HG03558 (cell line): ENCODE results near the gene FXYD7.

Experiments
- ATAC-seq: cut with Tn5 transposase; IDR thresholded peaks from one replicate; pipeline ENCODE4 v1.9.1; 2021; ENCODE audit warnings: moderate number of reproducible peaks; ENCODE audit not compliant: unreplicated experiment; ENCODE audit errors: extremely low read depth

FXYD7 gene

DNA sequence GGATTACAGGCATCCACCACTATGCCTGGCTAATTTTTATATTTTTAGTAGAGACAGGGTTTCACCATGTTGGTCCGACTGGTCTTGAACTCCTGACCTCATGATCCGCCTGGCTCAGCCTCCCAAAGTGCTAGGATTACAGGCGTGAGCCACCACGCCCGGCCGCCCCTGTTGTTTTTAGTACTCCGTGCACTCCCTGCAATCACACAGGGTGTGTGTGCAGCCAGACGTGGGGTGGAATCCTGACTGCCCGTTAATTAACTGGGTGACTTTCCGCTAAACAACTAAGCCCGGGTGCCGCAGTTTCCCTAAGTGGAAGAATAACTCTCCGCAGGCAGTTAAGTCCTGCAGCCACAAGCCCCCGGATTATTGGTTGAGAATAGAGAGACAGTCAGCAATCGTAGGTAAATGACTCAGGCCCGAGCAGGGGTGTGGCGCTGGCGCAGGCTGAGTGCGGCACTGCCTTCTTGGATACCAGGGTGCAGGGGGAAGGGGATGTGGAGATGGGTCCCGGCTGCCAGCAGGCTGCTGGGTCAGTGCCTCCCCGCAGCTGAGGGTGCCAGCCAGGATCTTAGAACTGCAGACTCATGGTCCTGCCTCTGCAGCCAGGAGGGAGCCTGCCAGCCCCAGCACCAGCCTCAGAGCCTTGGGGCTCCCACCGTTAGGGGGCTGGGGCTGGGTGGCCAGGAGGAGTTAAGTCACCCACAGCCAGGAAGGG, 33.5 kb upstream of the FXYD7 start:
- ATAC-seq: no peak

DNA sequence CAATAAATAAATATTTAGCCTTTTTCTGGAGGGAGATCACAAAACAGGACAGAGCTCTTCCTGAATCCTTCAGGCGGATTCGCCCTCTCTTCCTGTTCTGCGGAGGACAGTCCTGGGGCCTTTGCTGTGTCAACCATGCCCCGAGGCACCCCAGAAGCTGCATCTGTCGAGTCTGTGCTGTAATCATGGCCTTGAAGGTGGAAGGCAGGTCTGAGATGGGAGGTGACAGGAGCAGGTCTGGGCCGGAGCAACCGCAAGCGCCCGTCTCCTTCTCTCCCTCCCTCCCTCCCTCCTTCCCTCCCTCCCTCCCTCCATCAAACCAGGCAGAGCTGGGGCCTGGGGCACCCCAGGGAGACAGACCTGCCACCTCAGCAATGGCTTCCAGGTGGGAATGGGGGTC, 32.1 kb upstream of the FXYD7 start:
- no peak for ATAC-seq

DNA sequence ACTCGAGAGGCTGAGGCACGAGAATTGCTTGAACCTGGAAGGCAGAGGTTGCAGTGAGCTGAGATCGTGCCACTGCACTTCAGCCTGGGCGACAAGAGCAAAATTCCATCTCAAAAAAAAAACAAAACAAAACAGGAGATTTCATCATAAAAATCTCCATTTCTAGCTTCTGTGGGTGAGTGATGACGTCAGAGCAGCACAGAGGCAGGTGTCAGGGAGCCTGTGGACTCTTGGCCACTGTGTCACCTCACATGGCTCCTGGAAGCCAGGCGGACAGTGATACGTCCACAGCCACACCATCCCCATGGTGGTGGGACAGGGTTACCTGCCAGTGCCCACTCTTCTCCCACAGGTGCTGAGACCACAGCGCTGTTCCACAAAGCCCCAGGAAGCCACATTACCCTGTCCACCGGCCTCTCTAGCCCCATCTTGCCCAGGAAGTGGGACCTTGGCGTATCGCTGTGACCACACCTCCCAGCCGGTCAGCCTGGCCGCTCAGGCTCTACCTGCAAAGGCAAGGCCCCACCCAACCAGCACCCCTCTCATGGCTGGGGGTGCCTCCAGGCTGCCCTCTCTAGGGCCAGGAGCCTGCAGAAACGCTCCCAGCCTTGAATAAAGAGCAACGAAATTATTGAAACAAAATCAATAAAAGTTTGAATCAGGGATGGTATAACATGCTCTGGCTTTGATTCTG, 29.9 kb upstream of the FXYD7 start:
- ATAC-seq: no peak

DNA sequence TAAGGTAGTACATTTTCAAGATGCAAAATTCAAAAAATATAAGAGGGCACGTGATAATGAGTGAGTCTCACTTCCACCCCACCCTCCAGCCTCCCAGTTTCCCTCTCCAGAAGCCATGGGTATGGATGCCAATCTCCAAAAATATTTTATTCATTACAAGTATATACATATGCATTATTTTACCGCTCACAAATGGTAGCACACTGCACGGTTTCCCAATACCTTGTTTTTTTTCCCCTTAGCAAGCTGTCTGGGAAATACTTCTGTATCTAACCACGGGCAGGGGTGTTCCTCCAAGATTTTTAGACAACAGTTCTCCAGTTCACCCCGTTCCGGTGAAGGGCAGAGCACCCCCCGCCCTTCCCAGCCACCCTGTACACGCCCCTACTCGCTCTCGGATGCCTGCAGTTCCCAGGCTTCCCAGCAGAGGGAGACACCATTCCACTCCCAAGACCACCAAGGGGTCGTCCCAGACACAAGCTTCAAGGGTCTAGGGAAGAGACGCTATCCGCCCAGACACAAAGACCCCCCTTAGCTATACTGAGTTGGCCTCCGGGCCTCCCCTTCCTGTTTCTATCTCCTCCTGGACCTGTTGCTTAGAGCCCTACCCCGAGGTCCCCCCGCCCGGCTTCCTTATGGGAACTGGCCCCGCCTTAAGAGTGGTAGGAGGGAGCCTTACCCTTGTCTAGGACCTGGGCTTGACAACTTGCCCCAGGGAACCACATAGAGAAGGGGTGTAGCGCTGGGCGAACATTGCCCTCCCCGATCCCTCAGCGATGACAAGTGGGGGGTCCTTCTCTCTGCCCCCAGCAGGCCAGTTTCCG, 28.5 kb upstream of the FXYD7 start:
- ATAC-seq: no peak

DNA sequence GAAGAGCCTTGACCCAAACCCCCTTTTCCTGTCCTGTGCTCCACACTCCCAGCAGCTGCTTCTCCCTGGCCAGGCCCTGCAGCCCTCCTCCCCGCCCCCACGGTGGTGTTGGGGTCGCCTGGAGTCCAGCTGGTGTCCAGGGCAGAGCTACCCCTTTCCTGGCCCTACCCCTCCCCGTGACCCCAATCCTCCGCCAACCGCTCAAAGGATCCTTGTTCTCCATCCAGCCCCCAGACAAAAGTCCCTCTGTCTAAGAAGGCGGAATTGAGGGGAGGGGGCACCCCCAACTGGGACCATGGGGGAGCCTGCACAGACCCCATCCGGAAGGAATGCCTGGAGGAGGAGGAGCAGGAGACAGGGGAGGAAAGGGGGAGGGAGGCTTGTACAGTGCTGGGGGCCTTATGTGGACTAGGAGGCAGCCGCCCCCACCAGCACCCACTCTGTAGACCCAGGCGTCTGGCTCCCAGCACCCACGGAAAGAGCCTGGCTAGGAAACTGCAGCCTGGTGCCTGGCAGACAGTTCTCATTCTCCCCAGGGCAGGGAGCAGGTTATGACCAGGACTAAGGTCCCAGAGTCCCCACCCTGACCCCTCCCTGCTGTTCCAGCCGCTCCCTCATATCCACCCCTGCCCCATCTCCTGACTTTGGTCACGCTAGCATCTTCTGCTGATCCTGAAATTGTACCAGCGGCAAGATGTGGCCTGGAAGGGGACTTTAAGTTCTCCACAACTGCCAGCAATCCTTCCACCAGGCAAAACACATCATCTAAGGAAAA, 27.7 kb upstream of the FXYD7 start, which contains the start of gene FXYD3:
Gene FXYD3 (plus strand): TSS at position 647 of the 775 bp plus-strand sequence. CDS start 3,554 bp downstream, outside the sequence.
- no peak for ATAC-seq

DNA sequence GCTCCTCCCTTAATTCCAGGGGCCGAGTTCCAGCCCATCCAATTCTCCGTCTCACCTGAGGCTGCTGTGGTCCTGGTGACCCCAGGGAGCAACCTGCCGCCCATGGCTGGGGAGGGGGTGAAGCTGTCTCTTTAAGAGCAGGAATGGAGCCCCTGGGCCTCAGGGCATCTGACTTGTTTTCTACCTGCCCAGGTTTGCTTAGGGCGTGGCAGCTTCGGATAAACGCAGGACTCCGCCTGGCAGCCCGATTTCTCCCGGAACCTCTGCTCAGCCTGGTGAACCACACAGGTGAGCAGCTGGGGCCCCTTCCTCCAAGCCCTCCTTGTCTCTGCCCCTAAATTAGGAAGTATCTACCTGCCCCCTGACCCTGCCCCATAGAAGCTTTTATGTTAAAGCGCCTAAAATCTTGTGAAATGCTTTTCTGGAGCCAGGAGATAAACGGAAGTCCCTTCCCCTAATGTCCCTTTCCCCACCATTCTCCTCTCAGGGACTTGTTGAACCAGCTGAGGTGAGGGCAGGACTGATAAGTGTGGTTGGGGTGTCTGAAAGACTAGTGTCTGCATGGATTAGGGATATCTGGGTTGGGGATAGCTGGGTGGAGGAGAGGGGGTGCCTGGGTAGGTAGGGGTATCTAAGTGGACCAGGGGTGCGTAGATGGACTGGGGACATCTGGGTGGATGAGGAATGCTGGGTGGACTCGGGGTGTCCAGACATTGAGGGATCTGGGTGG, 26.8 kb upstream of the FXYD7 start:
- ATAC-seq: no peak

DNA sequence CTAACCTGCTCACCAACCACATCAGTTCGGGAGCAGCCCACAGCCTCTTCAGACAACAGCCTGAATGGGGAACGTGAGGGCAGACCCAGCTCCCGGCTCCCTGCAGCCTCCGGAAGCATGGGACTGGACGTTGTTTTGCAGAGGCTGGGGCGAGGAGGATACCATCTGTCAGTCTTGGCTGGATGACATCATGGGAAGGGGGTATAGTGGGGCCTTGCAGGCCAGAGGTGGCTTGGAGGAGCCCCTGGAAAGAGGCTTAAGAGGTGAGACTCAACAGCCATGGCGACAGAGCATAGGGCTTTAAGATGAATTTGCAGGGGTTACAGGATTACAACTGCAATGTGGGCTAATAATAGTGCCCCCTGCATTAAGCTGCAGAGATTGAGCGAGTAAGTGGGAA, 25.9 kb upstream of the FXYD7 start:
- ATAC-seq: no peak

DNA sequence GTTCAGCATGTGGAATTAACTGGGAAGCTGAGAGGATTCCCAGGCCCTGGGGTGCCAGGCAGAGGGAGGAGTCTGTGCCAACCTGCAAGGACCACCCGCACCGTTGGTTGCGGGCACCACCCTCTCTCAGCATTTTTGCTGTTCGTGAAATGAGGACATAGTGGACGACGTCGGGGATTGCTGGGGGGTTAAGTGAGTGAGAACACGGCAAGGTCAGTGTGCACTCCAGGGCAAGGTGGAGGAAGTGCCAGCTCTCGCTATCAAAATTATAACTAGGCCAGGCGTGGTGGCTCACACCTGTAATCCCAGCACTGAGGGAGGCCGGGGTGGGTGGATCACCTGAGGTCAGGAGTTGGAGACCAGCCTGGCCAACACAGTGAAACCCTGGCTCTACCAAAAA, 25.3 kb upstream of the FXYD7 start:
- ATAC-seq: no peak

DNA sequence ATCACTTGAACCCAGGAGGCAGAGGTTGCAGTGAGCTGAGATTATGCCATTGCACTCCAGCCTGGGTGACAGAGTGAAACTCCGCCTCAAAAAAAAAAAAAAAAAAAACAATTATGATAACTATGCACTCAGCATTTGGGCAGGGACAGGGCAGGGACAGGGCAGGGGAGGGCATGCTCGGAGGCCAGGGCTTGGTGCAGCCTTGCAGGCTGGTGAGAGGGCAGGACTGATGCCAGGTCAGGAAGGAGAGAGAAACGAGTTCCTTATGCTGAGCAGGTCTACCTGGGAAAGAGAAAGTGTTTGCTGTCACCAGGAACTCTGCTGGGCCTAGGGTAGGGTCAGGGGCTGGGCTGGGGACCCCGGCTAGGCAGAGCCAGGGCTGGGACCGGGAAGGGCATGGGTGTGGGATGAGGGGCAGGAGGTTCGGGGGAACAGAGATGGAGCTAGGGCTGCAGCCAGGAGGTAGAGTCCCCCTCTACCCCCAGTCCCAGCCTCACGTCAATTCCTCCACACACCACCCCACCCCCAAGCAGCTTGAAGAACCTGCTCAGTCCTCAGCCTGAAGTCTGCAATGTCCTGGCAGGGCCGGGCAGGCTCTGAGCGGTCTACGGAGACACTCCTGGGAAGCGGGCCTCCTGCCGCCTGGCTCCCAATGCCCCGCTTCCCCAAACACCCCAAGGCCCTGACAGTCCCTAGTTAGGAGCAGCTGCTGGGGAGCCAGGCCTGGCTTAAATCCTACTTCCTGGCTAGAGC, 24.6 kb upstream of the FXYD7 start:
- ATAC-seq: no peak

DNA sequence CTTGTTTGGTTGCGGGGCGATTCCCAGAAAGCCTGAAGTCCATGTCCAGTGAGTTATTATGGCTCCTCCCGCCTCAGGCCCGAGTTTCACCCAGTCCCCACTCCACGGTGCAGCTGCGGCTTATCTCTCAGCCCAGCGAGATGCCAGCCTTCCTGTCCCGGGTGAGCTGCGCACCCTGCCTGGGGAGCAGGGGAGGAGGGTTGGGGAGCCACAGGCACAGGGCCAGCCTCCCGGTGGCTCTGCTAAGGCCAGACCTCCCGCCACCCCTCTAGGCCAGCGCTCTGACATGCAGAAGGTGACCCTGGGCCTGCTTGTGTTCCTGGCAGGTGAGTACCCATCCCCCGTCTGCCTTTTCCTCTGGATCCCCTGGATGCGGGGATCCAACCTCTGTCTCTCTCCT, 24.0 kb upstream of the FXYD7 start:
- ATAC-seq: no peak

DNA sequence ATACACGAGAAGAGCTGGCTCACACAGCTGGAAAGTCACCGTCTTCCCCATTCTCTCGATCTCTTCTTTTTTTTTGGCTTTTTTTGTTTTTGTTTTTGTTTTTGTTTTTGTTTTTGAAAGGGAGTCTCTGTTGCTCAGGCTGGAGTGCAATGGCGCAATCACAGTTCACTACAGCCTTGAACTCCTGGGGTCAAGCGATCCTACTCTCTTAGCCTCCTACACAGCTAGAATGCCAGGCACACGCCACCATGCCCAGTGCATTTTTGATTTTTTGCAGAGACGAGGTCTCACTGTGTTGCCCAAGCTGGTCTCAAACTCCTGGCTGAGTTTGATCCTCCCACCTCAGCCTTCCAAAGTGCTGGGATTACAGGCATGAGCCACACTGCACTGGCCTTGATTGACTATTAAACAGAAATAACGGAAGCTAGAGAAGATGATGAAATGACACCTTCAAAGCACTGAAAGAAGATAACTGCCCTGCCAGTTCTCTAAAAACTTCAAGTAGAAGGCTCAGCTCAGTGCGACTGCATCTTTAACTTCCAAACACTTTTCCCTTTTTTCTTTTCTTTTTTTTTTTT, 23.4 kb upstream of the FXYD7 start:
- no peak for ATAC-seq

DNA sequence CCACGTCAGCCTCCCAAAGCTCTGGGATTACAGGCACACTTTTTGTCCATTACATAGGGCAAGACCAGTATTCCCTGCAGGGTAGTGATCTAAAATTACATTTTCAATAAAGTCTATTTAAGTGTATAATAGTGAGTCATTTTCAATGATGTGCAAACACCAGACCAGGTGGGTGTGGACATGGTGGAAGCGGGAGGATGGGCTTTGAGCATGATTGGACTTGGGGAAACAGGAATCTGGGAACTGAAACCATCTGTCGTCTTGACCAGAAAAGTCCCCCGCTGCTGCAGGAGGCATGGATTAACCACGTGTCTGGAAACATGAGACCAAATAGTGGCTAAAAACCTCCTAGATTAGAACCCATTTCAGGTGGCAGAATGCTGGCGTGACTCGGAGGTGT, 22.6 kb upstream of the FXYD7 start:
- ATAC-seq: no peak

DNA sequence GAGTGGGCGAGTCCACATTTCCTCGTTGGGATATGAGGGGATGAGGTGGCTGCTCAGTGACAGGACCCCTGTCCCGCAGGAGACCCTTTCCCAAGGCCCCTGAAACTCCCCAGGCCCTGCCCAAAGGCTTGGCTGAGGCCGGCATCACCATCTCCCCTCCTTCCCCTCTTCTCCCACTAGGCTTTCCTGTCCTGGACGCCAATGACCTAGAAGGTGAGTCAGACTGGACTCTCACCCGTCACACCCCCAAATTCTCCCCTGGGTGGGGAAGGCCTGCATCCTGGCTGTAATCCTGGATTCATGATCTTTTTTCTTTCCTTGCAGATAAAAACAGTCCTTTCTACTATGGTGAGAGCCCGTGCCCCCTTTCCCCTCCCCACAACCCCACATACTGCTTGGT, 22.2 kb upstream of the FXYD7 start:
- no peak for ATAC-seq

DNA sequence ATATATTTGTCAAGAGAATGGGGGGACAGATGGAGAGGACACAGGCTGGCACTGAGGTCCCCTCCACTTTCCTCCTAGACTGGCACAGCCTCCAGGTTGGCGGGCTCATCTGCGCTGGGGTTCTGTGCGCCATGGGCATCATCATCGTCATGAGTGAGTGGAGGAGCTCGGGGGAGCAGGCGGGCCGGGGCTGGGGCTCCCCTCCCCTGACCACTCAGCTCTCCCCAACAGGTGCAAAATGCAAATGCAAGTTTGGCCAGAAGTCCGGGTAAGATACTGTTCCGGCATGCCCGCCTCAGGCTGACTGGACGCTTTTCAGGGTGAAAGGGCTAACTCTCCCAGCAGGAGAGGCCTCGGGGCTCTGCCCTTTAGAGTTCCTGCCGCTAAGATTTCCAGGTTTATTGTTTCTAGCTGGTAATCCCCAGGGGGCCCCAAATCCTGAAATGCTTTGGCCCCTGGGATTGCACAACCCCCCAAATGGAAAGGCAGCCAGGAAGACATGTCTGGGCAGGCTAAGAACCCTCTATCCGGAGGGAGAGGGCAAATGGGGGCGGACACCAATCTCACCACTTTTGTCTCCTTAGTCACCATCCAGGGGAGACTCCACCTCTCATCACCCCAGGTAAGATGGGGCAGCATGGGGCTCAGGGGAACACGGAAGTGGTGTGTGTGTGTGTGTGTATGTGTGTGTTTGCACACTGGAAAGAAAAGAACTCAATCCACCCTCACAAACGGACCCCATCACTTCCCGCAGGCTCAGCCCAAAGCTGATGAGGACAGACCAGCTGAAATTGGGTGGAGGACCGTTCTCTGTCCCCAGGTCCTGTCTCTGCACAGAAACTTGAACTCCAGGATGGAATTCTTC, 20.1 kb upstream of the FXYD7 start:
- no peak for ATAC-seq

DNA sequence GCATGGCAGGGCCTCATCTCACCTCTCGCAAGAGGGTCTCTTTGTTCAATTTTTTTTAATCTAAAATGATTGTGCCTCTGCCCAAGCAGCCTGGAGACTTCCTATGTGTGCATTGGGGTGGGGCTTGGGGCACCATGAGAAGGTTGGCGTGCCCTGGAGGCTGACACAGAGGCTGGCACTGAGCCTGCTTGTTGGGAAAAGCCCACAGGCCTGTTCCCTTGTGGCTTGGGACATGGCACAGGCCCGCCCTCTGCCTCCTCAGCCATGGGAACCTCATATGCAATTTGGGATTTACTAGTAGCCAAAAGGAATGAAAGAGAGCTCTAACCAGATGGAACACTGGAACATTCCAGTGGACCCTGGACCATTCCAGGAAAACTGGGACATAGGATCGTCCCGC, 19.5 kb upstream of the FXYD7 start:
- ATAC-seq: no peak

DNA sequence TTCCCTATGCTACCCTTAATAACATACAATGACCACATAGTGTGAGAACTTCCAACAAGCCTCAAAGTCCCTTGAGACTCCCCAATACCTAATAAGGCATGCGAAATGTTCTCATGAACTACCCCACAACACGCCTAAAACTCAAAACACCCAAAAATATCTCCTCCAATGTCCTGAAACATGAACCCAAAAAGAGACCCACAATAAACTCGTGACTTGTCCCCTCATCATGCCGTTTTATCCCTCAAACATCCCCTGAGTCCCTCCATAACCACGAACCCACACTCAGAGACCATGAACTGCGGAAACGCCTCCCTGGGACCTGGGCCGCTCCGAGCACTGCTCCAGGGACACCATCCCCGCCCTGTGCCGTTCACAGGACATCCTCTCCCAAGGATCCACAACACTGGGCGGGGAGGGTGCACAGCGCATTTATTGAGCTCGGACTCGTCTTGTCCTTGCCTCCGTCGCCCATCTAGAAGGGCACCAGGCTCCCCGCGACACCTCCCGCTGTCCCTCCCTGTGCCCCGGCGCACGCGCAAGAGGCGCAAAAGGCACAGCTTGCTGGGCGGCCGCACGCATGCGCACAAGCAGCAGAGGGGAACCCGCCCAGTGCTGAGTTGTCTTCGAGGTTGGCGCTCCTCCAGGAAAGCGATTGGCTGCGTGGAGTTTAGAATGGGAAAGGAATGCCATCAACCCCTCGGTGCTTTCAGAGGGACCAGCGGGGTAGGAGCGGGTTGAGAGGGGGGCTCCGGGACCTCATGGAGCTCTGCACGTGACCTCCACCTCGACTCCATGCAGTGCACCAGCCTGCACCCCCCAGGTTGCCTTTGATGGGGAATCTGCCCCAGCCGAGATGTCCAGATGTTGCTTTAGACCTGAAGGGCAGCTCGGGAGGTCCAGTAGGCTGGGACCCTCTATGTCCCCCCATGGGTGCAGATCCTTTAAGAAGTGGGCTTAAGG, 18.7 kb upstream of the FXYD7 start:
- no peak for ATAC-seq

DNA sequence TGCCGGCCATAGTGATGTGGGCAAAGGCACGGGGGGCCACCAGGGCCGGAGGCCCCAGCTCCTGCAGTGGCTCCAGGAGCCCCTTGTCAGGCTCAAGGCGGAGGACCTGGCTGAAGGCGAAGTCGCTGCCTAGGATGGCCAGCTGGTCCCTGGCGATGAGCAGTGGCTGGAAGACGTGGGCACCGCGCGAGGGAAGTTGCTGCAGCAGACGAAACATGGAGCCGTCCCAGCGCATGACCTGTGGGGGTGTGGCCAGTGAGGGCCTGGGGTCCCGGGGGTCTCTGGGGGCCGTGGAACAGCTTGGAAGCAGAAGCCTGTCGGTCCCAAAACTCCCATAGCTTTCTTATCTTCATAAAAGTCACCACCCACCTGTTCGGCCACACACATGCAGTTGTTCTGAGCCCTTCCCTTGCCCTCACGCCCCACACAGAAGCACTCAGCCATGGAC, 17.8 kb upstream of the FXYD7 start:
- ATAC-seq: no peak
